Brain microvascular endothelial cell (primary cell): Measurements from ENCODE around the gene CPLX3.

Experiments
- DNase-seq: peaks from one replicate; pipeline ENCODE4 v3.0.0-alpha.2; 2020
- H3K27ac ChIP-seq: fragments of 250-450 bp; sonication (Bioruptor Pico); 2 replicates; pipeline ENCODE4 v1.5.1; 2020; ENCODE audit warnings: mild to moderate bottlenecking, moderate library complexity
- H3K27me3 ChIP-seq: fragments of 250-450 bp; sonication (Bioruptor Pico); replicated peaks from 2 replicates; pipeline ENCODE4 v1.5.1; 2020; ENCODE audit warnings: mild to moderate bottlenecking
- H3K36me3 ChIP-seq: fragments of 250-450 bp; sonication (Bioruptor Pico); replicated peaks from 2 replicates; pipeline ENCODE4 v1.5.1; 2020; ENCODE audit warnings: mild to moderate bottlenecking
- H3K4me3 ChIP-seq: 2 replicates; pipeline ENCODE4 v1.5.1; 2011; ENCODE audit warnings: low read depth, mild to moderate bottlenecking, control low read depth, low read length, moderate library complexity
- in situ Hi-C: cut with HindIII; loops from 2 replicates; pipeline ENCODE4 v1.10.0; 2017; ENCODE audit warnings: low sequenced_read_pairs, low pct_ligation_motif_present
- TF ChIP-seq, protein P1 (sequence below): IDR thresholded peaks from 2 replicates; pipeline ENCODE4 v1.5.1; 2011; ENCODE audit warnings: low read depth, mild to moderate bottlenecking, moderate library complexity, low read length, control low read depth, inconsistent platforms; ENCODE audit errors: missing control alignments

The CPLX3 gene

GRCh38 chr15:74845208-74845568 lies 18.8 kb downstream of the CPLX3 start:
- no peak overlapping the region for H3K27ac ChIP-seq
- in situ Hi-C loops: no loop called here
- DNase-seq: no peak
- no peak overlapping the region for H3K4me3 ChIP-seq
- no peaks in the 10 kb centered on the region for H3K27me3 ChIP-seq
- TF ChIP-seq, protein P1, sequence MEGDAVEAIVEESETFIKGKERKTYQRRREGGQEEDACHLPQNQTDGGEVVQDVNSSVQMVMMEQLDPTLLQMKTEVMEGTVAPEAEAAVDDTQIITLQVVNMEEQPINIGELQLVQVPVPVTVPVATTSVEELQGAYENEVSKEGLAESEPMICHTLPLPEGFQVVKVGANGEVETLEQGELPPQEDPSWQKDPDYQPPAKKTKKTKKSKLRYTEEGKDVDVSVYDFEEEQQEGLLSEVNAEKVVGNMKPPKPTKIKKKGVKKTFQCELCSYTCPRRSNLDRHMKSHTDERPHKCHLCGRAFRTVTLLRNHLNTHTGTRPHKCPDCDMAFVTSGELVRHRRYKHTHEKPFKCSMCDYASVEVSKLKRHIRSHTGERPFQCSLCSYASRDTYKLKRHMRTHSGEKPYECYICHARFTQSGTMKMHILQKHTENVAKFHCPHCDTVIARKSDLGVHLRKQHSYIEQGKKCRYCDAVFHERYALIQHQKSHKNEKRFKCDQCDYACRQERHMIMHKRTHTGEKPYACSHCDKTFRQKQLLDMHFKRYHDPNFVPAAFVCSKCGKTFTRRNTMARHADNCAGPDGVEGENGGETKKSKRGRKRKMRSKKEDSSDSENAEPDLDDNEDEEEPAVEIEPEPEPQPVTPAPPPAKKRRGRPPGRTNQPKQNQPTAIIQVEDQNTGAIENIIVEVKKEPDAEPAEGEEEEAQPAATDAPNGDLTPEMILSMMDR: no peak
- H3K36me3 ChIP-seq: peaks cover 23% of the 10 kb centered on the region

GRCh38 chr15:74845581-74845980 lies 19.2 kb downstream of the CPLX3 start:
- TF ChIP-seq, protein P1: no peak
- no peak for DNase-seq
- H3K4me3 ChIP-seq: no peak overlapping the region
- in situ Hi-C loops: no loop called here
- no peak overlapping the region for H3K27ac ChIP-seq
- peaks cover 25% of the 10 kb centered on the region for H3K36me3 ChIP-seq
- H3K27me3 ChIP-seq: no peaks in the 10 kb centered on the region

DNA sequence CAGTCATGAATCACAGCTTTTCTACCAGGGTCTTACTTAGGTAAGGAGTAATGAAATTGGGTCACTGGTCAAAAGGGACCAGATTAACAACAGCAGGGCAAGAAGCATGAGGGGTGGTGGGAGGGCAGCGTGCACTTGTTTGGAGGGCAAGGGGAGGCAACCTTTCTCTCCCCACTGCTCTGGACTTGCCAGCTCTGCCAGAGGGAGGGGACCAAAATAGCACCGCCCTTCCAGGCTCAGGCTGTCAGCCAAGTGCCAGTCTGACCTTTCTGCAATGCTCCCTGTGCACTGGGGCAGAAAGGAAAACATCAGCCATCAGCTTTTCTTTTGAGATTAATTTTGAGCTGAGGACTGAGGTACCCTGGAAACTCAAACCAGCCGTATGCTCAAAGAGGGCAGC lies 21.0 kb downstream of the CPLX3 start:
- peaks cover 35% of the 10 kb centered on the region for H3K36me3 ChIP-seq

GRCh38 chr15:74850393-74850792 lies 24.0 kb downstream of the CPLX3 start:
- in situ Hi-C loops: no loop called here
- no peak for DNase-seq
- TF ChIP-seq, protein P1: no peak
- Histone ChIP-seq H3K4me3 (no peak overlapping the region), H3K27ac (no peak overlapping the region), H3K36me3 (peaks cover 40% of the 10 kb centered on the region), H3K27me3 (no peaks in the 10 kb centered on the region)

More for the DNA sequence above, 21.0 kb downstream of the CPLX3 start:
- TF ChIP-seq, protein P1: no peak
- Histone ChIP-seq H3K27ac (no peak overlapping the region), H3K27me3 (no peaks in the 10 kb centered on the region), H3K4me3 (no peak overlapping the region)
- DNase-seq: no peak
- in situ Hi-C loops: no loop called here

DNA sequence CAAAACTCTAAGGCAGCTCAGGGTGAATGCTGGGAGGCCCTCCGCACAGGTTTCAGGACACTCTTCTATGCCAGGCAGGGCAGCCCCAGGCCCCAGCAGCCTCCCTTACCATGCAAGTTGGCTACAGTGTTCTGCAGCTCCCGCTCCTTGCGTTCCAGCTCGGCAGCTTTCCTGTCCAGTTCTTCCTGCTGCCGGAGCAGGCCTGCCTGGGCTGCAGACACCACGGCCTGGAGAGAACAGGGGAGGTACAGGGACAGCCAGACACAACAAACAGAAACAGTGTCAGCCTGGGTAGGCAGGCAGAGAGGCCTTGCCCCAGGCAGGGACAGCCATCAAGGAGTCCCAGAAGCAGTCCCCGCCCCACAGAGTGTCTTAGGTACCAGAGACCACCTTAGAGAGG lies 25.5 kb downstream of the CPLX3 start:
- peaks cover 40% of the 10 kb centered on the region for H3K36me3 ChIP-seq
- TF ChIP-seq, protein P1: no peak

GRCh38 chr15:74854453-74855022 lies 28.1 kb downstream of the CPLX3 start:
- peaks cover 26% of the 10 kb centered on the region for H3K36me3 ChIP-seq
- no peak overlapping the region for H3K4me3 ChIP-seq
- TF ChIP-seq, protein P1: no peak
- DNase-seq: no peak
- H3K27ac ChIP-seq: no peak overlapping the region
- in situ Hi-C loops: no loop called here
- H3K27me3 ChIP-seq: no peaks in the 10 kb centered on the region

More for the DNA sequence above, 25.5 kb downstream of the CPLX3 start:
- Histone ChIP-seq H3K4me3 (no peak overlapping the region), H3K27ac (no peak overlapping the region), H3K27me3 (no peaks in the 10 kb centered on the region)
- DNase-seq: no peak
- in situ Hi-C loops: no loop called here
